Heart left ventricle (tissue), 13 donors: ENCODE results near the gene RNF144B.

ENCODE experiments used
- CTCF ChIP-seq, 12 donors: fragments of 200-600 bp; sonication (generic) in 4 of 12; IDR thresholded peaks; one replicate each; pipeline versions ENCODE4 v1.5.0 to v1.8.0; 2018 to 2022; ENCODE audit warnings: antibody characterized with exemption in 12 of 12, mild to moderate bottlenecking in 5 of 12
- POLR2A ChIP-seq, 2 donors: fragments of 450-650 bp; IDR thresholded peaks; one replicate each; pipeline ENCODE4 v1.6.1; 2017; ENCODE audit warnings: antibody characterized with exemption in 2 of 2, mild to moderate bottlenecking in 2 of 2, moderate library complexity in 2 of 2
- donor health status: ischemic (EF 13 %, LVEDD 7.1; RV severe dilation, severe dysfunction).
- donor health status: DM: no; HTN: yes; CAD: no.
- donor health status: DM: no; HTN: no; CAD: no.
- donor health status: ischemic (EF 25% LVEDD 6.9; RV normal size, moderate dysfunction).
- donor health status: ischemic (EF 25% LVEDD 5.7; RV mildly dilated, moderate dysfunction).
- donor health status: ischemic (EF 35%, LVEDD 5.7; RV mildly dilated, moderate dysfunction).
- donor health status: nonischemic (EF 11% LVEDD 7.7; RV severe dilation, severe dysfunction).
- donor health status: DM: yes; HTN: yes; CAD: no.
- donor health status: PGD.
- donor health status: ischemic (EF 29% LVEDD 5.4; RV normal size, mild dysfunction).
- donor health status: nonischemic (EF 23%, LVEDD 6.1; RV moderate dilation, normal function).

- TF ChIP-seq CTCF (IDR thresholded peaks at IDR 0.05) (no peak), POLR2A (IDR thresholded peaks at IDR 0.05) (no peak)
Measured at GRCh38 chr6:18397701-18398100, 10.6 kb downstream of the RNF144B start.
